Ishikawa (cell line): ENCODE results near the gene ASB9.

ENCODE experiments used
- CEBPB ChIP-seq: IDR thresholded peaks from 2 replicates; pipeline ENCODE4 v1.6.1; 2012
- CREB1 ChIP-seq: IDR thresholded peaks from 2 replicates; pipeline ENCODE4 v1.6.1; 2012; ENCODE audit warnings: low read depth
- EGR1 ChIP-seq: IDR thresholded peaks from 2 replicates; pipeline ENCODE4 v1.6.1; 2012
- EP300 ChIP-seq: IDR thresholded peaks from 2 replicates; pipeline ENCODE4 v1.6.1; 2012; ENCODE audit warnings: borderline replicate concordance
- NFIC ChIP-seq: IDR thresholded peaks from 2 replicates; pipeline ENCODE4 v1.6.1; 2012
- RAD21 ChIP-seq: IDR thresholded peaks from 2 replicates; pipeline ENCODE4 v1.6.1; 2012; ENCODE audit warnings: low read depth
- TAF1 ChIP-seq: IDR thresholded peaks from 2 replicates; pipeline ENCODE4 v1.6.1; 2012; ENCODE audit warnings: low read depth, mild to moderate bottlenecking
- TEAD4 ChIP-seq: IDR thresholded peaks from 2 replicates; pipeline ENCODE4 v1.6.1; 2012
- YY1 ChIP-seq: IDR thresholded peaks from 2 replicates; pipeline ENCODE4 v1.6.1; 2012; ENCODE audit warnings: low read depth
- TF ChIP-seq, protein P1 (sequence below): IDR thresholded peaks from 2 replicates; pipeline ENCODE4 v1.6.1; 2012; ENCODE audit warnings: low read depth, mild to moderate bottlenecking
- TF ChIP-seq, protein P2 (sequence below): IDR thresholded peaks from 2 replicates; pipeline ENCODE4 v1.6.1; 2012

DNA sequence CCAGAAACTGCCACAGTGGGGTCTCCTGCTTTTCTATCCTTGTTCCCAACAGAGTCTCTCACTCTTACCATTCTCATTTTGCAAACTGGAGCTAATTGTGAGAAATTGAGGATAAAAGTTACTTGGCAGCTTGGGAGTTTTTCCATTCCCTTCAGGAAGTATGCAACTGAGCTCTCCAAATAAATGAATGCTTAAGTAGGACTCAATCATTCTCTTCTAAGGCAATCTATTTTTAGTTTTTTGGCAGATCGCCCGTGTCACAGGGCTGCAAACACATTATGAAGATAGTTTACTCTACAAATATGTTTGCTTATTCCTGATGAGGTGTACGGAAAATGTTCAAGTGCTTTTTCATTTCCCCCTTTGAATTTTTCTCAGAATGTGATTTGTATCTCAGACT lies 40.2 kb upstream of the ASB9 start:
- TF ChIP-seq RAD21 (no peak), EP300 (no peak), CEBPB (no peak), EGR1 (no peak), TEAD4 (no peak), CREB1 (no peak), YY1 (no peak), NFIC (no peak), TAF1 (no peak)
- TF ChIP-seq, protein P1, sequence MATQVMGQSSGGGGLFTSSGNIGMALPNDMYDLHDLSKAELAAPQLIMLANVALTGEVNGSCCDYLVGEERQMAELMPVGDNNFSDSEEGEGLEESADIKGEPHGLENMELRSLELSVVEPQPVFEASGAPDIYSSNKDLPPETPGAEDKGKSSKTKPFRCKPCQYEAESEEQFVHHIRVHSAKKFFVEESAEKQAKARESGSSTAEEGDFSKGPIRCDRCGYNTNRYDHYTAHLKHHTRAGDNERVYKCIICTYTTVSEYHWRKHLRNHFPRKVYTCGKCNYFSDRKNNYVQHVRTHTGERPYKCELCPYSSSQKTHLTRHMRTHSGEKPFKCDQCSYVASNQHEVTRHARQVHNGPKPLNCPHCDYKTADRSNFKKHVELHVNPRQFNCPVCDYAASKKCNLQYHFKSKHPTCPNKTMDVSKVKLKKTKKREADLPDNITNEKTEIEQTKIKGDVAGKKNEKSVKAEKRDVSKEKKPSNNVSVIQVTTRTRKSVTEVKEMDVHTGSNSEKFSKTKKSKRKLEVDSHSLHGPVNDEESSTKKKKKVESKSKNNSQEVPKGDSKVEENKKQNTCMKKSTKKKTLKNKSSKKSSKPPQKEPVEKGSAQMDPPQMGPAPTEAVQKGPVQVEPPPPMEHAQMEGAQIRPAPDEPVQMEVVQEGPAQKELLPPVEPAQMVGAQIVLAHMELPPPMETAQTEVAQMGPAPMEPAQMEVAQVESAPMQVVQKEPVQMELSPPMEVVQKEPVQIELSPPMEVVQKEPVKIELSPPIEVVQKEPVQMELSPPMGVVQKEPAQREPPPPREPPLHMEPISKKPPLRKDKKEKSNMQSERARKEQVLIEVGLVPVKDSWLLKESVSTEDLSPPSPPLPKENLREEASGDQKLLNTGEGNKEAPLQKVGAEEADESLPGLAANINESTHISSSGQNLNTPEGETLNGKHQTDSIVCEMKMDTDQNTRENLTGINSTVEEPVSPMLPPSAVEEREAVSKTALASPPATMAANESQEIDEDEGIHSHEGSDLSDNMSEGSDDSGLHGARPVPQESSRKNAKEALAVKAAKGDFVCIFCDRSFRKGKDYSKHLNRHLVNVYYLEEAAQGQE: no peak
- TF ChIP-seq, protein P2, sequence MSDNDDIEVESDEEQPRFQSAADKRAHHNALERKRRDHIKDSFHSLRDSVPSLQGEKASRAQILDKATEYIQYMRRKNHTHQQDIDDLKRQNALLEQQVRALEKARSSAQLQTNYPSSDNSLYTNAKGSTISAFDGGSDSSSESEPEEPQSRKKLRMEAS: no peak
